ACC112 (cell line): ENCODE measurements around the gene HLA-DQA1.

ENCODE experiments used
- H2AFZ ChIP-seq: fragments of 200-600 bp; sonication (generic); one replicate; pipeline ENCODE4 v1.6.0; 2017; ENCODE audit warnings: antibody characterized with exemption, low read length; ENCODE audit not compliant: unreplicated experiment
- H3K27ac ChIP-seq: fragments of 200-600 bp; sonication (generic); 2 replicates; pipeline ENCODE4 v1.5.1; 2014; ENCODE audit warnings: low read depth, mild to moderate bottlenecking, antibody characterized with exemption, low read length, moderate library complexity
- H3K27me3 ChIP-seq: fragments of 200-600 bp; sonication (generic); 2 replicates; pipeline ENCODE4 v1.6.1; 2014; ENCODE audit warnings: mild to moderate bottlenecking, antibody characterized with exemption, low read length, moderate library complexity, mixed read lengths; ENCODE audit not compliant: insufficient read depth
- H3K36me3 ChIP-seq: fragments of 200-600 bp; sonication (generic); 2 replicates; pipeline ENCODE4 v1.6.1; 2016; ENCODE audit warnings: mild to moderate bottlenecking, antibody characterized with exemption, low read length, moderate library complexity, mixed read lengths; ENCODE audit not compliant: insufficient read depth
- H3K4me1 ChIP-seq: fragments of 200-600 bp; sonication (generic); one replicate; pipeline ENCODE4 v1.6.1; 2016; ENCODE audit warnings: low read length, mixed read lengths; ENCODE audit not compliant: insufficient read depth, unreplicated experiment, control insufficient read depth
- H3K4me3 ChIP-seq: fragments of 200-600 bp; sonication (generic); 2 replicates; pipeline ENCODE4 v1.5.1; 2014; ENCODE audit warnings: mild to moderate bottlenecking, low read depth, low read length
- H3K79me2 ChIP-seq: fragments of 200-600 bp; sonication (generic); one replicate; pipeline ENCODE4 v1.6.0; 2016; ENCODE audit warnings: low read length; ENCODE audit not compliant: control insufficient read depth, unreplicated experiment, insufficient read depth

The HLA-DQA1 gene

DNA sequence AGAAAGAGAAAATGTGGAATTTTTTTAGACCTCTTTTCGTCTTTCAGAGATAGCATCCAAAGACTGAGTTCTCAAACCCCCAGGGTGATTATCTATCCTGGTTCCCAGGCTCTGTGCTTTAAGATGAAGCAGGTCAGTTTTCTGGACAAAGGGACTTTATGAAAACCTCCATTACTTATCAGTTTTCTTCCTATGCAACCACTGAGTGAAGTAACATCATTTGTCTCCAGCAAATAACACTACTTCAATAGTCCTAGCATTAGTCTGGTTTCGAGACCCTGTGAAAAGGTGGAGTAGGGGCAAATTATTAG lies 29.3 kb upstream of the HLA-DQA1 start:
- H2AFZ ChIP-seq: no peak overlapping the region
- H3K79me2 ChIP-seq: no peaks in the 10 kb centered on the region
- no peak overlapping the region for H3K4me3 ChIP-seq
- H3K27ac ChIP-seq: no peak overlapping the region
- no peaks in the 10 kb centered on the region for H3K36me3 ChIP-seq
- H3K4me1 ChIP-seq: no peaks in the 10 kb centered on the region
- H3K27me3 ChIP-seq: no peaks in the 10 kb centered on the region; the same call in 1 of the 2 replicates

DNA sequence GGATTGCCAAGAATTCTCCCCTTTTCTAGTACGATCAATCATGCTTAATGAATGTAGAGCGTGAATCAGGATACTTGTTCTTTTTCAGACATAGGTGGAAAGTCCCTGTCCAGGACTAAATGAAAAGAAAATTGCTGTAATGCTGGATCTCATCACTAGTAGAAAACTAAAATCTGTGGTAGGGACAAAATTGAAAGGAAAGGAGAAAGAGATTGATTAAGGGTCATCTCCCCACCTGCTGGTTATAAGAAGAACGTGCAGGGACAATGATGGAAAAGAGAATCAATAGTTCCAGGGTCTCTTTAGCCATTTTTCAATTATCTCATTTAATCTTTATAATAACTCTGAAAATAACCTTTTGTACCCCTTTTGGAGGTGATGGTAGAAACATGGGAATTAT lies 28.8 kb upstream of the HLA-DQA1 start:
- no peak overlapping the region for H2AFZ ChIP-seq
- no peaks in the 10 kb centered on the region for H3K27me3 ChIP-seq
- H3K36me3 ChIP-seq: no peaks in the 10 kb centered on the region
- no peaks in the 10 kb centered on the region for H3K79me2 ChIP-seq
- no peak overlapping the region for H3K4me3 ChIP-seq
- H3K4me1 ChIP-seq: no peaks in the 10 kb centered on the region
- H3K27ac ChIP-seq: no peak overlapping the region

DNA sequence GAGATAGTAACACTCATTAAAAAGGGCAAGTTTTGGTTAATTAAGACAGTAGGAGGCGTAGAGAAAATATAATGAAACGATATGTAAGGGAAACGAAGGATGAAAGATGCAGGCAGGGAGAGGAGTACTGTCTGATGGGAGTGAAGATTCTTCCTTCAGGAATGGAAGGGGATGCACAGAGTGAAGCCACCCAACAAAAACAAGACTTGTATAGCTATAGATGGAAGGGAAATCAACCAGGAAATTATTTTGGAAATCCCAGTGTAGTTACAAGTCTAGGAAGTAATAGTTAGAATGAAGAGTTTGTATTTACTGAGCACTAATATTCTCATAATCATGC lies 27.8 kb upstream of the HLA-DQA1 start:
- Histone ChIP-seq H3K27ac (peak overlapping the region; percentile 7; the same call in 1 of the 2 replicates), H3K4me3 (no peak overlapping the region), H3K36me3 (no peaks in the 10 kb centered on the region), H3K79me2 (no peaks in the 10 kb centered on the region), H2AFZ (no peak overlapping the region), H3K4me1 (no peaks in the 10 kb centered on the region), H3K27me3 (peaks cover 2% of the 10 kb centered on the region; the same call in 1 of the 2 replicates)

DNA sequence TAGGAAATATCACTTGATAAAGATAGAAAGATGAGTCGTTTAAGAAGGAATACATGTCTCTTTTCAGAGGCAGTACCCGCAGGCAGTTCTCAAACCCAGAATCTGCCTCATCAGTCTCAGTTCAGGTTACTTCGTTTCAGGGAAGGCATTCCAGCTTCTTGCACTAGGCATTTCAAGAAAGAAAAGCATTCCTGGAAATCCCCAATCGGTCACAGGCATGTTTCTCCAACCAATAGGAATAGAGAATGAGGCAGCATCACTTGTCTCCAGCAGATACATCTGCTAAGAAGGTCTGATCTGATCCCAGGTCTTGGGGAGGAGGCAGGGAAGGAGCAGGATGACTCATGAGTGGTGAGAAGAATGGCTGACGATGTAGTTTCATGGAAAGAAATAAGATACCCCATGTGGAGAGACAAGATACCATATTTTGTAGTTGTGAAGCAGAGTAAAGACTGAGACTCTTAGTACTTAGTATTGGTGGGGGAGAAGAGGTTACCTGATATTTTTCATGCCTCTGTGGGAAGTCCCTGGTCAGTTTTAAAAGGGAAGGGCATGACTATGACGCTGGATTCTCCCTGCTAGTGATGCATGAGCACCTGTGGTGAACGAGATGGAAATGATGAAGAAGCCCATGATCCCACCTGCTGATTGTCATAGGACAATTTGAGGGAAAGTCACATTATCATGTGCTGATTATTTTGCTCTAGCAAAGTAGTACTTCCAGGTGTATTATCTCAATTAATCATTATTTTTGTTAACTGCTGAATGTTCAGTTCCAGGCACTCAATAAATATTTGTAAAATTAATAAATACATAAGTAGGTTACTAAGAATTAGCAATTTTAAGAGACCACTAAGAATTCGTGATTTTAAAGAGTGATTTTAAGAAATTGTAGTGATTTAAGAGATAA lies 27.2 kb upstream of the HLA-DQA1 start:
- Histone ChIP-seq H3K79me2 (no peaks in the 10 kb centered on the region), H3K4me3 (no peak overlapping the region), H3K27ac (peak overlapping the region; percentile 7; the same call in 1 of the 2 replicates), H2AFZ (no peak overlapping the region), H3K36me3 (no peaks in the 10 kb centered on the region), H3K4me1 (no peaks in the 10 kb centered on the region), H3K27me3 (peaks cover 4% of the 10 kb centered on the region; the same call in 1 of the 2 replicates)

DNA sequence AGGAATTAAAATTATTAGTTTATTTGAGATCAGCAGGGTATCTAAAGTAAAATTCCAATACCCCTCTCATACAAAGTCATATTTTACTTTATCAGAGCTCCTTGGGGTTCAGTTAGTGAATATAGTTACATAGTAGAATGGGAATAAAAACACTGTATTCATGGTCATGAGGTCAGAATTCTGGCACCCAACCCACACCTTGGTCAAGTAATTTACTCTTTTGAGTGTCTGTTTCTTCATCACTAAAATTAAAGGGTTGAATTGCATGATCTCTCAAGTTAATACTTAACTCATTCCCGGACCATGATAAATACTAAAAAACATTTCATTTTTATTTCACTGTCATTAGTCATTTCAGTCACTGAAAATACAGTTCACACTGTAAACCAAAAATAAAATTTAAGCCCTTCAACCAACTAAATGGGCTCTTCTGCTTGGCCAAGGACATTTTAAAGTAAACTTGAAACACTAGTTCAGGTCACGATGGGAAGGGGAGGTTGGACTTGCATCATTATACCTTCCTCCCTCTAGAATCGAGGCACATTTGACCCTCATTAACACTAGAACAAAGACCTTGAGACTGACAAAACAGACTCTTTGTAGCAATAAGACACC lies 26.4 kb upstream of the HLA-DQA1 start:
- H3K27me3 ChIP-seq: peaks cover 6% of the 10 kb centered on the region; the same call in 1 of the 2 replicates
- H3K4me1 ChIP-seq: no peaks in the 10 kb centered on the region
- H3K4me3 ChIP-seq: no peak overlapping the region
- H3K36me3 ChIP-seq: no peaks in the 10 kb centered on the region
- H3K79me2 ChIP-seq: no peaks in the 10 kb centered on the region
- H3K27ac ChIP-seq: no peak overlapping the region
- no peak overlapping the region for H2AFZ ChIP-seq

DNA sequence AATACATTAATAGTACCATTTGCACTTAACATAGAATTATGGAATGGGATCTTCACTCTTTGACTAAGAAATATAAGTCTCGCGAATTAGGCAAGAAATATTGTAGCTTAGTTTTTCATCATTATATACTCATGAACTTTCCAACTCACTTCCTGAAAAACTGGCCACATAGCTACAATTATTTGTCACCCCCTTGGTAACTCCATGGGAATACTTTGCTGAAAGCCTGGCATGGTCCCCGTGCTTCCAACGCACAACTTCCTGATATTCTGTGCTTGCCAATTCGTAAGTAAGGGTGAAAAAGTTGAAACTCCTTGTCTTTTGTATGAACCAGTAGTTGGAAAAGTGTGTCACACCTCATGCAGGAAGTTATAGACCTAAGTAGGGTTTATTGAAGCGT lies 23.7 kb upstream of the HLA-DQA1 start:
- Histone ChIP-seq H3K27me3 (peaks cover 28% of the 10 kb centered on the region; the same call in 1 of the 2 replicates), H3K4me3 (no peak overlapping the region), H3K27ac (no peak overlapping the region), H2AFZ (no peak overlapping the region), H3K36me3 (no peaks in the 10 kb centered on the region), H3K79me2 (no peaks in the 10 kb centered on the region), H3K4me1 (no peaks in the 10 kb centered on the region)

DNA sequence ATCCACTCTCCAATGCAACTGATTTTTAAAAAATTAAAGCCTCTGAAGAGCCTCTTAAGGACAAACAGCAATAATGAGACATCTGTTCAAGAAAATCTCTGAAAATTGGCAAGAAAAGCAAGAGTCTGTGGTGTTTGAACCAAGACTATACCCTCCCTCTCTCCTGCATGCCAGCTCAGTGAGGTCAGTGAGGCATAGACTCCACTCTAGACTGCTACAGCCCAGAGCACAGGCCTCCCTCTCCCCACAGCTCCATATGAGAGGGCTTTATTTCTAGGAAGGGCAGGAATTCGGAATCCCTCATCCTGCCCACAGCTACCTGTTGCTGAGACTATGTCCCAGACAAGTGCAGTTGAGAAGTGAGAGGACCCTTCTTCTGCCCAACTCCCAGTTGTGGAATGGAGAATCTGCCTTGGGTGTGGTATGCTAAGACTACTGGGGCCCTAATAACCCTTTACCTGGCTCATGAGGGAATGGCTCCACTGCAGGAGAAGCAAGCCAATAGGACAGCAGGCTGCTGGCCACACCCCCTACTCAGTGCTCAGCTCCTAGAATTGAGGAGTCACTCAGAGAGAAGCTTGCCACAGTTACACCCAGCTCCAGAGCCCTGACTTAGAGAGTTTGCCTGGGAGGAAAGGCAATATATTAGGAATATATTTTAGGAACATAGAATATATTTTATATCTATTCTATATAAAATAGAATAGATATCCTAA lies 22.7 kb upstream of the HLA-DQA1 start:
- no peaks in the 10 kb centered on the region for H3K36me3 ChIP-seq
- H3K4me1 ChIP-seq: no peaks in the 10 kb centered on the region
- H2AFZ ChIP-seq: no peak overlapping the region
- H3K27me3 ChIP-seq: peaks cover 31% of the 10 kb centered on the region; the same call in 1 of the 2 replicates
- H3K4me3 ChIP-seq: no peak overlapping the region
- no peaks in the 10 kb centered on the region for H3K79me2 ChIP-seq
- H3K27ac ChIP-seq: no peak overlapping the region

DNA sequence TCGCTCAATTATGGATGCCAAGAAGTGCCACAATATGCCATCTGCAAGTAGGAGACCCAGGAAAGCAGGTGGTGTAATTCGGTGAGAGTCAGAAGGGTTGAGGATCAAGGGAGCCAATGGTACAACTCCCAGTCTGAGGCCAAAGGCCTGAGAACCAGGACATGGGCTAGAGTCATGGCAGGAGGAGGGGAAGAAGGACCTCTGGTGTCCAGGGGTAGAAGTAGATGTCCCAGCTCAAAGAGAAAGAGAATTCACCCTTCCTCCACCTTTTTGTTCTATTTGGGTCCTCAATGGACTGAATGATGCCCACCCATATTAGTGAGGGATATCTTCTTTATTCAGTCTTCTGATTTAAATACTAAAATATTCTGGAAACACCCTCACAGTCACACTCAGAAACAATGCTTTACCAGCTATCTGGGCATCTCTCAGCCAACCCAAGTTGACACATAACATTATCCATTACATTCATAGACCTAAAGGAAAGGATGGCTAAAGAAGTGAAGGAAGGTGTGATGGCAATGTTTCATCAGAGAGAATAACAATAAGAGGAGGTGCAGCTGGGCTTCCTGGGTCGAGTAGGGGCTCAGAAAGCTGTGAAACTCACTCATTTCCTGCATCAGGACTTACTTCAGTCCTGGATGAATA lies 21.2 kb upstream of the HLA-DQA1 start:
- H3K27ac ChIP-seq: no peak overlapping the region
- H3K4me1 ChIP-seq: no peaks in the 10 kb centered on the region
- H3K79me2 ChIP-seq: no peaks in the 10 kb centered on the region
- no peak overlapping the region for H3K4me3 ChIP-seq
- H2AFZ ChIP-seq: no peak overlapping the region
- no peaks in the 10 kb centered on the region for H3K36me3 ChIP-seq
- peaks cover 34% of the 10 kb centered on the region for H3K27me3 ChIP-seq

DNA sequence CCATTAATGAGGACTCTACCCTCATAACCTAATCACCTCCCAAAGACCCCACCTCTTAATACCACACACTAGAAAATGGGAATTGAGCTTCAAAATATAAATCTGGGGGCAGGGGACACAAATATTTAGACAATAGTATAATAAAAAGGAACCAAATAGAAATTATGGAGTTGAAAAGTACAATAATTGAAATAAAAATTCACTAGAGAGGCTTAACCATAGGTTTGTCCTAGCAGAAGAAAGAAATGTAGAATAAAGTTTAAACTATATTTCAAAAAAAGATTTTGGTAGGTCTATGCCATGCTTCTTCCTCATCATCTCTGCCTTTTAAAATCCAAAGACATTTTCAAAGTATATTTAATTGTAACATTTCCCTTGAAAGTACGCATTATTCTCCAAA lies 19.5 kb upstream of the HLA-DQA1 start:
- Histone ChIP-seq H3K79me2 (no peaks in the 10 kb centered on the region), H3K27ac (no peak overlapping the region), H3K4me3 (no peak overlapping the region), H2AFZ (no peak overlapping the region), H3K36me3 (no peaks in the 10 kb centered on the region), H3K27me3 (peaks cover 37% of the 10 kb centered on the region), H3K4me1 (no peaks in the 10 kb centered on the region)

DNA sequence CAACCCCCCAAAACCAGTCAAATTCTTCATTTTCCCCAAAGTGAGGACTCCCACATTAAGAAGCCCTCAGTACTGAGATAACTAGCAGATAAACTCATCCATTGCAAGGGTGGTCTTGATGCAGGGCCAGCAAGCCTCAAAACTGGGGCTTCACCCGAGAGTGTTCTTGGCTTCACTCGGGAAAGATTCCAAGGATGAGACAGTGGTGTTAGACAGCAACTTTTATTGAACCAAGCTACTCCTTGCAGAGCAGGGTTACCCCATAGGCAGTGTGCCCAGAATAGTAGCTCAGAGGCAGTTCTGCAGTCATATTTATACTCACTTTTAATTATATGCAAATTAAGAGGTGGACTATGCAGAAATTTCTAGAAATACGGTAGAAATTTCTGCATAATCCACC lies 15.8 kb upstream of the HLA-DQA1 start:
- H2AFZ ChIP-seq: no peak overlapping the region
- no peak overlapping the region for H3K4me3 ChIP-seq
- H3K79me2 ChIP-seq: no peaks in the 10 kb centered on the region
- H3K27ac ChIP-seq: no peak overlapping the region
- H3K36me3 ChIP-seq: no peaks in the 10 kb centered on the region
- no peaks in the 10 kb centered on the region for H3K4me1 ChIP-seq
- peaks cover 25% of the 10 kb centered on the region for H3K27me3 ChIP-seq
